ENCODE results near the gene LMAN1. TPM values are rescaled to one million over a fixed set of nuclear protein-coding genes. Genes with fewer than 3 reads are reported as not detected.

Gene LMAN1
- total and polyA plus RNA-seq, 3 experiments from 2014 or later = 37.8 to 99.3 (median 96.5) TPM

DNA sequence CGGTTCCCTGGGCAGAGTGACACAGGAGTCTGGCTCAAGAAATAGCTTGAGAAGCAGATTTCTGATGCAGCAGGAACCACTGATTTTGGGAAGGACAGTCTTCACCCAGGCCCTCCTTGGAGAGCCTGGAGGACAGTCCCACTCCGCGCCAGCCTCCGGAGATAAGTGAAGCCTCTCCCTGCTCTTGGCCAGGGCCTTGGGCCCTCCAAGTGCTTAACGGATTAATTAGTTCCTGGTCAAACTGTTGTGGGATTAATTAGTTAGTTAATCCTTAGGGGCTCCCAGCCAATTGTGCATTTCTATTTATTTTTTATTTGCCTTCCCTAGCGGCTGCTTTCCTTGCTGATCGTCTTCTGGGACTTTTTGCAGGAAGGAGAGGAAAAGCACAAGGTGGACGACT lies 60.2 kb downstream of the LMAN1 start:
- H3K4me3 ChIP-seq (ENCODE audit: low read length) = no peak overlapping the region
- no peak overlapping the region for H3K27ac ChIP-seq (ENCODE audit: low read depth, low read length)
- H3K9me3 Mint-ChIP-seq = no peaks in the 10 kb centered on the region
- H3K9me3 ChIP-seq (ENCODE audit: low read length) = no peaks in the 10 kb centered on the region
- CTCF ChIA-PET = no interaction called here
- peaks cover 9% of the 10 kb centered on the region for H3K27me3 ChIP-seq (ENCODE audit: insufficient read depth, low read length, poor library complexity, severe bottlenecking)
- no peaks in the 10 kb centered on the region for H3K36me3 ChIP-seq (ENCODE audit: insufficient read depth, low read length)
- POLR2A ChIA-PET = no interaction called here
- H3K4me3 Mint-ChIP-seq = no peak overlapping the region
- no peaks in the 10 kb centered on the region for H3K4me1 ChIP-seq (ENCODE audit: insufficient read depth, low read length)
- peak overlapping the region in 1 of 8 donors; percentile 19 for H3K27ac Mint-ChIP-seq
- H3K4me1 Mint-ChIP-seq = no peaks in the 10 kb centered on the region
- no peaks in the 10 kb centered on the region for H3K36me3 Mint-ChIP-seq
- H3K27me3 Mint-ChIP-seq = peaks cover 7 to 32% of the 10 kb centered on the region in 2 donors
- no peak for DNase-seq

DNA sequence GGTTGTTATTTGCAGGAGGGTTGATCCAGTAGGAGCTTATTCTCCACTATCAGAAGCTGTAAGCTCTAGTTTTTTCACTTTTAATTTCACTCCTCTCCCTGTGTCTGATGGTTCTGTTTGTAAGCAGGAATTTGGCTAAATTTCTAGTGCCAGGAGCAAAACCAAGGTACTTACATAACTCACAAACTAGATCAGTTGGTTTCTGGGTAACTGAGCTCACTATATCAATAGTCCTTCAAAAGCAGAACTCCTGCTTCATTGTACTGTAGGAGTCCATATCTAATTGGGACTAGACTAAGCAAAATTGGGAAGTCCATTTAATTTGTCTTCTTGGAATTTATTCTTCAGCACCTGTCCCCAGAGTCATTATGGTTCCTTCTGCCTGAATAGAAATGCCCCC lies 65.7 kb downstream of the LMAN1 start:
- Histone ChIP-seq H3K36me3 (ENCODE audit: insufficient read depth, low read length) (no peaks in the 10 kb centered on the region), H3K4me3 (ENCODE audit: low read length) (no peak overlapping the region), H3K9me3 (ENCODE audit: low read length) (no peaks in the 10 kb centered on the region), H3K27me3 (ENCODE audit: insufficient read depth, low read length, poor library complexity, severe bottlenecking) (peaks cover 13% of the 10 kb centered on the region), H3K4me1 (ENCODE audit: insufficient read depth, low read length) (no peaks in the 10 kb centered on the region), H3K27ac (ENCODE audit: low read depth, low read length) (no peak overlapping the region)
- peaks cover 0 to 7% (median 0%) of the 10 kb centered on the region in 5 donors for H3K9me3 Mint-ChIP-seq
- H3K27me3 Mint-ChIP-seq = peaks cover 11 to 50% of the 10 kb centered on the region in 2 donors
- no peaks in the 10 kb centered on the region for H3K4me1 Mint-ChIP-seq
- CTCF ChIA-PET = no interaction called here
- H3K27ac Mint-ChIP-seq = no peak overlapping the region
- no peaks in the 10 kb centered on the region for H3K36me3 Mint-ChIP-seq
- DNase-seq = no peak
- no peak overlapping the region for H3K4me3 Mint-ChIP-seq
- POLR2A ChIA-PET = no interaction called here

DNA sequence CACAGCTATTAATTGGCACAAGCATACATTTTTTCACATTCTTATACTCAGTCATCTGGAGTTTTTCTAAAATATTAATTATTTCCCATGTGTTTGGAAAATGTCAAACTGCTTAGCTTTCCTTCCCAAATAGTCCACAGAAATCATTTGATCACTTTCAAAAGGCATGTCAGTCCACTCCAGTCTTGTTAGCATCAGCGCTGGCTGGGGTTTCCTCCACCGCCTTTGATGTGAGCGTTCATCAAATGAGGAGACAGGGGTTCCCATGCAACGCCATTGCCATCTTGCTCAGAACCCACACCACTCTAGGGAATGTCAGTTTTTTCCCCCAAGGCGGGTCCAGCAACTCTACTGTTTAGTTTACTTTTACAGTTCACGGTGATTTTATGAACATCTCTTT lies 72.7 kb downstream of the LMAN1 start:
- Mint-ChIP-seq H3K27me3 (peaks cover 6 to 54% of the 10 kb centered on the region in 2 donors), H3K4me1 (no peaks in the 10 kb centered on the region), H3K27ac (no peak overlapping the region), H3K36me3 (no peaks in the 10 kb centered on the region), H3K9me3 (peaks cover 0 to 11% (median 0%) of the 10 kb centered on the region in 5 donors), H3K4me3 (no peak overlapping the region)
- Histone ChIP-seq H3K9me3 (ENCODE audit: low read length) (no peaks in the 10 kb centered on the region), H3K4me3 (ENCODE audit: low read length) (no peak overlapping the region), H3K27me3 (ENCODE audit: insufficient read depth, low read length, poor library complexity, severe bottlenecking) (peaks cover 7% of the 10 kb centered on the region), H3K27ac (ENCODE audit: low read depth, low read length) (no peak overlapping the region), H3K36me3 (ENCODE audit: insufficient read depth, low read length) (no peaks in the 10 kb centered on the region), H3K4me1 (ENCODE audit: insufficient read depth, low read length) (no peaks in the 10 kb centered on the region)
- ChIA-PET CTCF (no interaction called here), POLR2A (no interaction called here)
- DNase-seq = no peak

DNA sequence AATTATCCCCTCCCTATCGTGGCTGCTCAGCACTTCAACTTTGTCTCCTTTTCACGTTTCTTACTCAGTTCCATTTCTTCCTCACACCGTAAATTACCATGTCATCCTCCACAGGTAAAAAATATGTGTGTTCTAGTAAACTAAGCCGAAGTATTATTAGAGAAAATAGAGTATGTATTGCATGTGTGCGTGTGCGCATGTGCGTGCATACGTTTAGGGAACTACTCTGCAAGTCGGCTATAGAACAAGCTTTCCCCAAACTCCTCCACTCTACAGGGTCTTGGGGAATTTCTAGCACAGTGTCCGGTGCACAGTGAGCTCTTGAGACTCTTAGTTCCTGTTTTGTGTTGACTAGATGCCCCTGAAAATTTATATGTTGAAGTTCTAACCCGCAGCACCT lies 76.7 kb downstream of the LMAN1 start:
- no peak for DNase-seq
- no peak overlapping the region for H3K27ac ChIP-seq (ENCODE audit: low read depth, low read length)
- CTCF ChIA-PET = no interaction called here
- Mint-ChIP-seq H3K27me3 (peaks cover 11 to 69% of the 10 kb centered on the region in 2 donors), H3K4me3 (no peak overlapping the region), H3K27ac (no peak overlapping the region), H3K9me3 (peaks cover 0 to 2% (median 0%) of the 10 kb centered on the region in 5 donors), H3K36me3 (no peaks in the 10 kb centered on the region), H3K4me1 (no peaks in the 10 kb centered on the region)
- no peaks in the 10 kb centered on the region for H3K4me1 ChIP-seq (ENCODE audit: insufficient read depth, low read length)
- no peaks in the 10 kb centered on the region for H3K9me3 ChIP-seq (ENCODE audit: low read length)
- no peak overlapping the region for H3K4me3 ChIP-seq (ENCODE audit: low read length)
- POLR2A ChIA-PET = no interaction called here
- H3K27me3 ChIP-seq (ENCODE audit: insufficient read depth, low read length, poor library complexity, severe bottlenecking) = peaks cover 11% of the 10 kb centered on the region
- no peaks in the 10 kb centered on the region for H3K36me3 ChIP-seq (ENCODE audit: insufficient read depth, low read length)

DNA sequence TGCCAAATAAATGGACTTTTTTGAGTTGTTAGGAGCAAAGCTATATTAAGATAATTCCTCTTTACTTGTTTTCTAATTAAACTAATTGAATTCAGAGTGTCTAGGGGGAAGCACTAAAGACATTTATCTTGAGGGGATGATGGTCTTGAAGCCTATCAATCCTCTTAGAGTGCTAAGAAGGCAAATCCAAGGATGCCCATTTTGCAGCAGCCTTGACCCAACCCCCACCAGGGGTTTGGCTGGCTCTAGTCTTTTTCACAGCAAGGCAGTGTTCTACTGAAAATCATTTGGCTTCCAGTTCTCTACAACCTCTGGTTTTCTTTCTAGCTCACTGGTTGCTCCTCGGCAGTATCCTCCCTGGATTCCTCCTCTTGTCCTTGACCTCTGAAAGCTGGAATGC lies 79.3 kb downstream of the LMAN1 start:
- ChIA-PET POLR2A (no interaction called here), CTCF (interaction anchor here (1.0 kb wide), 1 partner anchor 10 kb away, joined by 3 read pairs; no protein-coding TSS in a partner anchor)
- H3K36me3 ChIP-seq (ENCODE audit: insufficient read depth, low read length) = no peaks in the 10 kb centered on the region
- H3K27ac Mint-ChIP-seq = no peak overlapping the region
- peaks cover under 1% of the 10 kb centered on the region in 3 donors for H3K4me1 Mint-ChIP-seq
- H3K4me1 ChIP-seq (ENCODE audit: insufficient read depth, low read length) = no peaks in the 10 kb centered on the region
- no peak for DNase-seq
- no peak overlapping the region for H3K4me3 Mint-ChIP-seq
- H3K27ac ChIP-seq (ENCODE audit: low read depth, low read length) = no peak overlapping the region
- peaks cover 30 to 77% of the 10 kb centered on the region in 2 donors for H3K27me3 Mint-ChIP-seq
- H3K9me3 Mint-ChIP-seq = no peaks in the 10 kb centered on the region
- peaks cover 18% of the 10 kb centered on the region for H3K27me3 ChIP-seq (ENCODE audit: insufficient read depth, low read length, poor library complexity, severe bottlenecking)
- H3K4me3 ChIP-seq (ENCODE audit: low read length) = no peak overlapping the region
- no peaks in the 10 kb centered on the region for H3K9me3 ChIP-seq (ENCODE audit: low read length)
- H3K36me3 Mint-ChIP-seq = no peaks in the 10 kb centered on the region

DNA sequence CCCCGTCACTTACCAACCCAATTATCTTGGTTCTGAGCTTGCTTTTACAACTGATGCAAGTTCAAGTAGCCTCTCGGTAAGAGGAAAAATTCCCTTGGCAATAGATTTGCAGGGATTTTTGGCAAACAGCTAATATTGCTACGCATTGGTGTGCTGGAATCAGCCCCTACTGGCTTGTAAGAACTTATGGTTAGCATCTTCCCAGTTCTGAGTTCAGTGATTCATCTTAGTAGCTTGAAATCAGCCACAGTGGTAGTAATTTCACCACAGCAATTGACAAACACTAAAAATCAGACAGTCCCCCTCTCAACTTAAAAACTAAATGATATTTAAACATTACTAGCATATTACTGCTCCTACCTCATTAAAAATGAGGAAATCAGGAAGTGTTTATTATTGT lies 79.9 kb downstream of the LMAN1 start:
- DNase-seq = no peak
- Histone ChIP-seq H3K27me3 (ENCODE audit: insufficient read depth, low read length, poor library complexity, severe bottlenecking) (peaks cover 18% of the 10 kb centered on the region), H3K9me3 (ENCODE audit: low read length) (no peaks in the 10 kb centered on the region), H3K4me3 (ENCODE audit: low read length) (no peak overlapping the region), H3K4me1 (ENCODE audit: insufficient read depth, low read length) (no peaks in the 10 kb centered on the region), H3K36me3 (ENCODE audit: insufficient read depth, low read length) (no peaks in the 10 kb centered on the region), H3K27ac (ENCODE audit: low read depth, low read length) (no peak overlapping the region)
- peaks cover 33 to 77% of the 10 kb centered on the region in 2 donors for H3K27me3 Mint-ChIP-seq
- no peak overlapping the region for H3K27ac Mint-ChIP-seq
- no peaks in the 10 kb centered on the region for H3K36me3 Mint-ChIP-seq
- peaks cover 3 to 5% (median 3%) of the 10 kb centered on the region in 3 donors for H3K4me1 Mint-ChIP-seq
- POLR2A ChIA-PET = no interaction called here
- CTCF ChIA-PET = interaction anchor here (1.0 kb wide), 1 partner anchor 10 kb away, joined by 3 read pairs; no protein-coding TSS in a partner anchor
- H3K4me3 Mint-ChIP-seq = no peak overlapping the region
- H3K9me3 Mint-ChIP-seq = no peaks in the 10 kb centered on the region

DNA sequence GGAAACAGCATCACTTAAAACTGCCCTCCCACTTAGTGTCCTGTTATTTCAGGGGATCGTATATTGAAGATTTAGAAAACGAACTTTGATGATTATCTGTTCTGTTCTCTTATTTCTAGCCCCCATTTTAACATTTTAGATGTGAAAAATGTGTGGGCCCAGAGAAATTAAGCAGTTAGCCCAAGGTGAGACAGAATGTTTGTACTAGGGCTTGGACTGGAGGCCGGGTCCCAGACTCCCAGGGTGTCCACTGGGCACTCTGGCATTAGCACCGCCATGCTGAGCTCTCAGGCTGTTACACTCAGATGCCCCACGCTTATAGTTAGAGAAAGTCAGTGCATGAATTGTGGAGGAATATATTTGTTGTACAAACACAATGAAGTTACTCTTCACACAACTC lies 80.3 kb downstream of the LMAN1 start:
- no peak for DNase-seq
- no peak overlapping the region for H3K27ac ChIP-seq (ENCODE audit: low read depth, low read length)
- ChIA-PET POLR2A (no interaction called here), CTCF (interaction anchor here (1.0 kb wide), 1 partner anchor 9 kb away, joined by 3 read pairs; no protein-coding TSS in a partner anchor)
- peaks cover 34 to 79% of the 10 kb centered on the region in 2 donors for H3K27me3 Mint-ChIP-seq
- no peaks in the 10 kb centered on the region for H3K9me3 ChIP-seq (ENCODE audit: low read length)
- peaks cover 18% of the 10 kb centered on the region for H3K27me3 ChIP-seq (ENCODE audit: insufficient read depth, low read length, poor library complexity, severe bottlenecking)
- no peak overlapping the region for H3K4me3 ChIP-seq (ENCODE audit: low read length)
- H3K36me3 Mint-ChIP-seq = no peaks in the 10 kb centered on the region
- no peaks in the 10 kb centered on the region for H3K4me1 ChIP-seq (ENCODE audit: insufficient read depth, low read length)
- H3K9me3 Mint-ChIP-seq = no peaks in the 10 kb centered on the region
- no peaks in the 10 kb centered on the region for H3K36me3 ChIP-seq (ENCODE audit: insufficient read depth, low read length)
- peaks cover 3 to 7% (median 3%) of the 10 kb centered on the region in 3 donors for H3K4me1 Mint-ChIP-seq
- no peak overlapping the region for H3K4me3 Mint-ChIP-seq
- H3K27ac Mint-ChIP-seq = no peak overlapping the region
